Measurements from ENCODE around the gene PSEN1.

GRCh38 chr14:73240816-73241480 lies 104.6 kb downstream of the PSEN1 start:
- no peak for TF ChIP-seq CTCF (optimal IDR thresholded peaks at IDR 0.05 in 1 of 3, IDR thresholded peaks at IDR 0.05 in 1 of 3, conservative IDR thresholded peaks at IDR 0.05 in 1 of 3; ENCODE audit: extremely low read depth in 1 of 3, insufficient read depth in 2 of 3, low read length in 3 of 3)
- no peak for TF ChIP-seq EZH2 (IDR thresholded peaks at IDR 0.05; ENCODE audit: low read length)
